B cell (primary cell): ENCODE data around the gene TRAPPC3L. TPM values are rescaled to one million over a fixed set of nuclear protein-coding genes. Genes with fewer than 3 reads are reported as not detected.

Source experiments
- ATAC-seq: fragments of 200-7000 bp; cut with Tn5 transposase; one replicate; pipeline ENCODE4 v1.10.0; 2021; ENCODE audit warnings: low read depth, mild to moderate bottlenecking, moderate number of reproducible peaks, moderate library complexity
- CTCF ChIA-PET: fragments of 350-600 bp; sonication (Branson Sonifier 250); formaldehyde crosslinking; loops from one replicate; lab custom pipeline; 2021; ENCODE audit warnings: antibody characterized with exemption, inconsistent platforms; lab: Charles Lee
- POLR2A ChIA-PET: fragments of 350-600 bp; sonication (Branson Sonifier 250); formaldehyde crosslinking; loops from one replicate; lab custom pipeline; 2021; ENCODE audit warnings: antibody characterized with exemption; lab: Charles Lee
- DNase-seq: peaks from one replicate; pipeline ENCODE4 v3.0.0; 2013
- H2AFZ ChIP-seq: 2 replicates; pipeline ENCODE4 v1.6.1; 2012; ENCODE audit warnings: mild to moderate bottlenecking, low read depth, low read length; ENCODE audit not compliant: insufficient read depth, poor library complexity, severe bottlenecking
- H3K27ac ChIP-seq, 2 donors: 1 replicate in 1 of 2; 2 replicates in 1 of 2; pipeline ENCODE4 v1.5.1; 2012 to 2013; ENCODE audit warnings: low read length in 2 of 2, mild to moderate bottlenecking in 2 of 2, moderate library complexity in 1 of 2
- H3K27me3 ChIP-seq, 4 experiments: fragments of 200-600 bp in 1 of 4; sonication (generic) in 1 of 4; replicated peaks in 1 of 4; 1 replicate in 2 of 4; 2 replicates in 2 of 4; pipeline versions ENCODE4 v1.6.1 to v1.7.0; 2013 to 2016; ENCODE audit warnings: low read length in 3 of 4, mild to moderate bottlenecking in 2 of 4, mixed read lengths in 1 of 4, moderate library complexity in 1 of 4; ENCODE audit not compliant: insufficient read depth in 4 of 4, control insufficient read depth in 3 of 4; ENCODE audit errors: control extremely low read depth in 1 of 4
- H3K36me3 ChIP-seq, 2 experiments: replicated peaks in 1 of 2; 1 replicate in 1 of 2; 2 replicates in 1 of 2; pipeline versions ENCODE4 v1.6.1 to v1.7.1; 2013; ENCODE audit warnings: low read length in 1 of 2; ENCODE audit not compliant: insufficient read depth in 2 of 2, control insufficient read depth in 1 of 2; ENCODE audit errors: control extremely low read depth in 1 of 2, extremely low read depth in 1 of 2
- H3K4me1 ChIP-seq, 2 donors: fragments of 200-600 bp in 1 of 2; sonication (generic) in 1 of 2; 1 replicate in 1 of 2; 2 replicates in 1 of 2; pipeline versions ENCODE4 v1.5.1 to v1.6.1; 2013 to 2017; ENCODE audit warnings: low read length in 2 of 2; ENCODE audit not compliant: control insufficient read depth in 2 of 2, insufficient read depth in 2 of 2
- H3K4me2 ChIP-seq: replicated peaks from 2 replicates; pipeline ENCODE3; 2012; ENCODE audit warnings: mild to moderate bottlenecking, low read depth, low read length; ENCODE audit not compliant: poor library complexity, severe bottlenecking
- H3K4me3 ChIP-seq, 5 experiments: fragments of 200-600 bp in 1 of 5; sonication (generic) in 1 of 5; 1 replicate in 3 of 5; 2 replicates in 2 of 5; pipeline versions ENCODE4 v1.5.1 to v1.7.0; 2011 to 2016; ENCODE audit warnings: low read length in 4 of 5, mild to moderate bottlenecking in 4 of 5, low read depth in 2 of 5, control low read depth in 1 of 5, moderate library complexity in 1 of 5; ENCODE audit not compliant: insufficient read depth in 1 of 5; ENCODE audit errors: control extremely low read depth in 1 of 5, extremely low read depth in 1 of 5
- H3K79me2 ChIP-seq: fragments of 200-600 bp; sonication (generic); one replicate; pipeline ENCODE4 v1.6.0; 2016; ENCODE audit warnings: low read length; ENCODE audit not compliant: control insufficient read depth, insufficient read depth
- H3K9ac ChIP-seq: fragments of 200-600 bp; sonication (generic); 2 replicates; pipeline ENCODE4 v1.6.1; 2017; ENCODE audit warnings: mild to moderate bottlenecking, low read length, moderate library complexity
- H3K9me3 ChIP-seq, 3 donors: one replicate each; pipeline versions ENCODE4 v1.6.1 to v1.7.1; 2013; ENCODE audit warnings: low read length in 2 of 3; ENCODE audit not compliant: control insufficient read depth in 2 of 3, insufficient read depth in 1 of 3; ENCODE audit errors: control extremely low read depth in 1 of 3
- H4K20me1 ChIP-seq: 2 replicates; pipeline ENCODE4 v1.6.0; 2012; ENCODE audit warnings: mild to moderate bottlenecking, low read length; ENCODE audit not compliant: insufficient read depth, control insufficient read depth, poor library complexity, severe bottlenecking
- H3K27ac Mint-ChIP-seq: one replicate; pipeline ENCODE4 v1.8.0; 2021; ENCODE audit warnings: mixed read lengths
- H3K27me3 Mint-ChIP-seq: one replicate; pipeline ENCODE4 v1.8.0; 2021; ENCODE audit warnings: mixed read lengths
- H3K4me1 Mint-ChIP-seq: one replicate; pipeline ENCODE4 v1.8.0; 2021; ENCODE audit warnings: mixed read lengths
- H3K4me3 Mint-ChIP-seq: one replicate; pipeline ENCODE4 v1.8.0; 2021; ENCODE audit warnings: mixed read lengths
- H3K9me3 Mint-ChIP-seq: one replicate; pipeline ENCODE4 v1.8.0; 2022; ENCODE audit warnings: mixed read lengths; ENCODE audit not compliant: insufficient read depth
- CTCF ChIP-seq: fragments of 200-600 bp; IDR thresholded peaks from one replicate; pipeline ENCODE4 v1.8.0; 2022; ENCODE audit warnings: antibody characterized with exemption, mild to moderate bottlenecking
- EZH2 ChIP-seq: IDR thresholded peaks from 2 replicates; pipeline ENCODE4 v1.6.1; 2012; ENCODE audit warnings: borderline replicate concordance, low read depth, mild to moderate bottlenecking, moderate library complexity, low read length; ENCODE audit not compliant: insufficient read depth, poor library complexity, severe bottlenecking
- WGBS: methylation state at CpG from one replicate; pipeline ENCODE4 v1.1.5; 2013; ENCODE audit warnings: missing lambda C conversion rate; ENCODE audit not compliant: insufficient coverage; 5-methylcytosine and 5-hydroxymethylcytosine counted together
- intact Hi-C: fragments of 100-400 bp; cut with micrococcal nuclease; formaldehyde crosslinking; loops from one replicate; pipeline ENCODE4 v1.10.0; 2022
- polyA plus RNA-seq: library from polyadenylated mRNA; depleted of rRNA; stranded (reverse); fragments of >200 nt; gene quantifications from 2 replicates; pipeline ENCODE4 v1.2.3, GENCODE V29; 2012
- total RNA-seq, 2 donors: library from RNA; stranded (reverse); fragments of 120-200 nt in 1 of 2; gene quantifications; 1 replicate in 1 of 2; 2 replicates in 1 of 2; pipeline versions ENCODE4 v1.2.3 to v1.2.4, GENCODE V29; 2013 to 2022

The TRAPPC3L gene
- total and polyA plus RNA-seq, 2 donors (not counting 1 experiment from before 2014, with no cell fraction given), result not detected

- Mint-ChIP-seq H3K4me3 (peak within 1 kb of the TSS; percentile 93), H3K27me3 (no peaks in the 10 kb centered on the region), H3K4me1 (peaks cover 47% of the 10 kb centered on the region), H3K9me3 (no peaks in the 10 kb centered on the region), H3K27ac (peak within 1 kb of the TSS; percentile 96)
- Histone ChIP-seq H3K27me3 (no peaks in the 10 kb centered on the region), H4K20me1 (no peaks in the 10 kb centered on the region), H3K9me3 (no peaks in the 10 kb centered on the region), H3K4me1 (peaks cover 42 to 44% of the 10 kb centered on the region in 2 donors), H3K79me2 (peaks cover 11% of the 10 kb centered on the region), H3K4me2 (peak within 1 kb of the TSS; percentile 94), H3K4me3 (peak within 1 kb of the TSS; percentile 30 to 91 (median 71)), H3K36me3 (no peaks in the 10 kb centered on the region), H3K27ac (peak within 1 kb of the TSS; percentile 86 to 91), H3K9ac (peak within 1 kb of the TSS; percentile 76), H2AFZ (peak within 1 kb of the TSS; percentile 93)
- WGBS, result 35% methylated on average over 12 of the region's 13 CpGs
- ATAC-seq, result no peak
- intact Hi-C loops, result loop anchor here (5.0 to 10.0 kb wide), 4 partner anchors 71 to 357 kb away; partner anchors contain the start of genes KPNA5, NT5DC1 and ZUP1
- POLR2A ChIA-PET, result interaction anchor here (1.0 to 1.5 kb wide), 2 partner anchors 15 to 51 kb away, joined by 5 to 6 read pairs; no protein-coding TSS in a partner anchor
- DNase-seq, result no peak
- TF ChIP-seq CTCF, result no peak
- no peak for TF ChIP-seq EZH2
- CTCF ChIA-PET, result interaction anchor here (0.7 to 3.1 kb wide), 6 partner anchors 13 to 173 kb away, joined by 3 to 9 read pairs (median 4); no protein-coding TSS in a partner anchor
Observed at GRCh38 chr6:116461331-116461931, 84.1 kb downstream of the TRAPPC3L start, which contains the start of gene CALHM6. Gene CALHM6, plus strand, starts transcription at chr6:116461375. Its CDS starts 555 bp downstream, at chr6:116461930.

GRCh38 chr6:116459927-116460326 is 85.6 kb downstream of the TRAPPC3L start:
- Histone ChIP-seq H3K4me2 (no peak overlapping the region), H3K9me3 (no peaks in the 10 kb centered on the region), H3K9ac (no peak overlapping the region), H4K20me1 (no peaks in the 10 kb centered on the region), H3K27ac (no peak overlapping the region), H3K27me3 (no peaks in the 10 kb centered on the region), H3K36me3 (no peaks in the 10 kb centered on the region), H3K4me3 (no peak overlapping the region), H3K79me2 (peaks cover 11% of the 10 kb centered on the region), H2AFZ (no peak overlapping the region), H3K4me1 (peaks cover 32 to 33% of the 10 kb centered on the region in 2 donors)
- no peak for ATAC-seq
- intact Hi-C loops, result loop anchor here (5.0 to 10.0 kb wide), 4 partner anchors 72 to 355 kb away; partner anchors contain the start of genes KPNA5, NT5DC1 and ZUP1
- no peak for DNase-seq
- CTCF ChIA-PET, result interaction anchor here (0.6 to 1.8 kb wide), 3 partner anchors 8 to 14 kb away, joined by 3 to 4 read pairs (median 4); no protein-coding TSS in a partner anchor
- WGBS, result 100% methylated on average over 3 of the region's 4 CpGs
- Mint-ChIP-seq H3K4me3 (no peak overlapping the region), H3K4me1 (peaks cover 34% of the 10 kb centered on the region), H3K27ac (no peak overlapping the region), H3K9me3 (no peaks in the 10 kb centered on the region), H3K27me3 (no peaks in the 10 kb centered on the region)
- POLR2A ChIA-PET, result no interaction called here
- TF ChIP-seq CTCF (no peak), EZH2 (no peak)
